HS-27A (cell line): ENCODE results near the gene ELAC2.
"Not testable (repeated sequence)": the region's sequence is repeated elsewhere in the genome, so short reads cannot be mapped to it uniquely, and the experiment has no call there.

Experiments
- DNase-seq: peaks from one replicate; pipeline ENCODE4 v3.0.0-alpha.2; 2012; ENCODE audit warnings: low read depth, missing footprints

Gene ELAC2

DNA sequence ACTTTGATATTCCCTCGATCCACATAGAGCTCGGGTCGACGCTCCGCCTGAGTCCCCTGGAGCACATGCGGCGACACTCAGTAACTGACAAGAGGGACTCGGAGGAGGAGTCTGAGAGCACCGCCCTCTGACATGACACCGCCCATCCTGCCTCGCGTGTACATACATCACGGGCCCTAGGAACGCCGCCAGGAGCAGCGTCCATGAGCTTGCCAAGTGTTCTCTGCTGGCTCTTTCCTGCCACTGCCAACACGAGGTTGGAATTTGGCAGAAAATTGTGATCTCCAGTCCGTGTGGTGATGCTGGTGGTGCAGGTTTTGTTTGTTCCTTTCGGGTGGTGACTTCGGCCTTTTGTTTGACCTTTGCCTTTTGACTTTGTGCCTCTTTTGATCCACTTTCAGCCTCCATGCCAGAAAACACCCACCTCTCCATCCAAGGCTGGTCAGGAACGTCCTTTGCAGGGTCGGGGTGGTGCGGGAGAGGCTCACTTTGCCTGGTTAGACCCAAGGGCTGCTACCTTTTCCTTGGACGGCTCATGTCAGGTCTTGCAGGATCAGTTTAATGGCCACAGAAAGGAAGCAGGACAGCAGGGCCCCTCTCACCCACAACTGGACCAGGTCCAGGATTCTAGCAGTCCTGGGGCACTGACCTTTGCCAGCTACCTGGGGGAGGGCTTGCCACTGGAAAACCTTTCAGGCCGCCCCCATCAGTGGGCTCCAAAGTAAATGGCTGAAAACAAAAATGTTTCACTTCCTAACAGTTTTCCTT lies 27.6 kb downstream of the ELAC2 start:
- DNase-seq, result no peak

DNA sequence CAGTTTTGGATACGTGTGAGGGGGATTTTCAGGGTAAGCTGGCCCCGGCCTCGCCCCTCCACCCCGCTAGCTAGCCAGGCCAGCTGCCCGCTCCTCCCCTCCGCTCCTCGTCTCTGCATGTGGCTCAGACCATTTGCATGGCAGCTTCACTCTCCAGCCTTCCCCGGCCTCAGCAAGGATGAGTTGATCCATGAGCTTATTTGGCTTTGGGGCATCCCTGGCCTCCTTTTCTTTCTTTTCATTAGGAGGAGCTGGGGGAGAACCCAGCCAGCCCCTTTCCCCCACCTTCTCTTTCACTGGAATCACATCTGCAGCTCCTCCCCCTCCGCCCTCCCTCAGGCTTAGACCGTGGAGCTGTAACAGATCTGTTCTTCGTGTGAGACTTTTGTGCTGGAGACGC lies 30.7 kb downstream of the ELAC2 start:
- DNase-seq, result no peak

DNA sequence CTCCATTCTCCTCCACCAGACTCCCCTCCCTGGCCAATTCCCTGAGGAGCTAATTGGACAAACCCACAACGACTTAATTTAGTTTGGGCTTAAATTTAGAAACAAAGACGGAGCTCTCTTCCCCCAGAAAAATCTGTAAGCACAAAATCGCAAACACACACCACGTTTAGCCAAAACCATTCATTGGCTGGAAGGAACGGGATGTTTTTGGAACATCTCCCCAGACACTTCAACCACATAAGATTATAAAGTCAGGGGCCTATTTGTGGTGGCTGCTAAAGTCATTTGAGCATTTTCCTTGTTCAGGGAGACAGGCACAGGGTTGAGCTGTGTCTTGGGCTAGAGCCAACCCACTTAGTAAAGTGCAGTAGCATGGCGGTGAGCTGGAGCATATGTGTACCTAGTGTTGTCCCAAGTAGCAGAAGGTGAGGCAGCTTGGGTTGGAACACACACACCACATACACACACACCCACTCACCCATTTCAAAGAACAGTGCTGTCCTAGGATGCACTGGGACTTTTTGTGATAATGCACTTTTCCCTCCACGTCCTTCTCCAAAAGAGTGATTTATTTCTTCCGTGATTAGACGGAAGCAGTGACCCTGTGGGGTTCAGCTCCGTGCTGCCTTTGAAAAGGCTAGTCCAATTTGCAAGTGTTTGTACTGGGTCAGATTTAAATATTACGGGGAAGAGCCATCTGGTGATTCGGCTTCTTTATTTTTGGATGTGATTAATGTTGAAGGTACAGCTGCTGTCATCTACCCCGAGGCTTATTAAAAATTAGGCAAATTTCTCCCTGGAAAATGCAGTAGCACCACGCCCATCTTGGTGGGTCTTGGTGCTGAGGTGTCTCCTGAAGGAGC lies 32.2 kb downstream of the ELAC2 start:
- no peak for DNase-seq

DNA sequence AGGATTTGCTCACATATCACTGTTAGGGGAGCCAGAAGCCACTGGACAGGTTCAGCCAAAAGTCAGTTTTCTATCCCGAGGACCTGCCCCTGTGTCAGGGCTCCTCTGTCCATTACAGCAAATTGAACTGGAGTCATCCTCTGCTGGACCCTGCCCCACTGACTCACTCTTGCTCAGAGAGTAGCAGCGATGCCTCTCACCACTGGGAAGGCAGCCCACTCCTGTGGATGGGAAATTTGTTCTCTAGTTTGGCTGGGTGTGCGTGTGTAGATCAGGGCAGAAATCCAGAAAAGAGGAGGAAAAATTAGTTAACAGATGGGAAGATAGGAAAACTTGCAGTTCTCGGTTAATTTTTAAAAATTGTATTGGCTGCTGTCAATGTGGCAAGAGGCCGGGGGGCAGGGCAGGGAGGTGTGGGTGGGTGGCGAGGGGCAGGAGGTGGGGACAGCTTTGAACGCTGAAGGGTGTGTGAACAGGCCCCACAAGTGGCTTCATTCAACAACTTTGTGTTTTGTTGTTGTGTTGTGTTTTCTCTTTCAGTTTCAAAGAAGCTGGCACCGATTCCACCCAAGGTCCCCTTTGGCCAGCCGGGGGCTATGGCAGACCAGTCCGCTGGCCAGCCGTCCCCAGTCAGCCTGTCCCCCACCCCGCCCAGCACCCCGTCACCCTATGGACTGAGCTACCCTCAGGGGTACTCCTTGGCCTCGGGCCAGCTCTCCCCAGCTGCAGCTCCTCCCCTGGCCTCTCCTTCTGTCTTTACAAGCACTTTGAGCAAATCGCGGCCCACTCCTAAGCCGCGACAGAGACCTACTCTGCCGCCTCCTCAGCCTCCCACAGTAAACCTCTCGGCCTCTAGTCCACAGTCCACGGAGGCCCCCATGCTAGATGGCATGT lies 33.6 kb downstream of the ELAC2 start:
- no peak for DNase-seq

DNA sequence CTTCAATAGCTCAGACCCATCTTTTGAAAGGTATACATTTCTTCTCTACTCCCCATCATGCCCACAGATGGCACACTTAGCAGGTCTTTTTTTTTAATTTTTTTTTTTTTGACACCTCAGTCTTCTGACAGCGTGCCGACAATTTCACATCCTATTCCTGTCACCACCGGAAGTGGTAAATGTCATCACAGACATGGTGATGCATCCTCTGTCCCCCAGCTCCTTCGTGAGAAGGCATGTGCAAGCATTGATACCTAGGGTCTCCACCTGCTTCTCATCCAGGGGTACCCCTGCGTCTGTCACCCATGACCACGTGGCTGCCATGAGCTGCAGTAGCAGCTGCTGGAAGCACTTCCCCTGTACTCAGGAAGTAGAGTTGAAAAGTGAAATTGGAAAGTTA lies 35.6 kb downstream of the ELAC2 start:
- DNase-seq, result no peak

DNA sequence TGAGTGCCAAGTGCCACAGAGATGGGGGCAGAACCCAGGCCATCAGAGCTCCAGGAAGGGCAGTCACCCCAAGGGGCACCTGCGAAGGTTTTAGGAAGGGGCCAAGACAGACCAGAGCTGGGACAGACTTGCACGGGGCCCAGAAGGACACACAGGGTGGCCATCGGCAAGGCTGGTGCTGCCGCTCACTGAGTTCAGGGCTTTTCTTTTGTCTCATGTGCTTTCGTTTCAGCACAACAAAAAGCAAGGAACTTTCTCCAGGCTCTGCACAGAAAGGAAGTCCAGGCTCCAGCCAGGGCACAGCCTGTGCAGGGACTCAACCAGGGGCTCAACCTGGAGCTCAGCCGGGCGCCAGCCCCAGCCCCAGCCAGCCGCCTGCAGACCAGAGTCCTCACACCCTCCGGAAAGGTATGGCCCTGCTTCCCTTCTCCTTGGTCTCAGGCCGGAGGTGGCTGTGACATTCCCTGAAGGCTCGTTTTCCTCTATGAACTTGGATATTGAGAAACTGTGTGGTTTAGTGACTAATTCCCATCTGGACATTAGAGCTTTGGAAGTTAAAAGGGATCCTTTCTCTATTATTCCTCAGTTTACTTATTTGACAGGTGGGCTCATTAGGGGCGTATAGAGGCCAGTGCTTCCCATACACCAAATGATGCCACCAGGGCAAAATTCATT lies 37.9 kb downstream of the ELAC2 start:
- no peak for DNase-seq

DNA sequence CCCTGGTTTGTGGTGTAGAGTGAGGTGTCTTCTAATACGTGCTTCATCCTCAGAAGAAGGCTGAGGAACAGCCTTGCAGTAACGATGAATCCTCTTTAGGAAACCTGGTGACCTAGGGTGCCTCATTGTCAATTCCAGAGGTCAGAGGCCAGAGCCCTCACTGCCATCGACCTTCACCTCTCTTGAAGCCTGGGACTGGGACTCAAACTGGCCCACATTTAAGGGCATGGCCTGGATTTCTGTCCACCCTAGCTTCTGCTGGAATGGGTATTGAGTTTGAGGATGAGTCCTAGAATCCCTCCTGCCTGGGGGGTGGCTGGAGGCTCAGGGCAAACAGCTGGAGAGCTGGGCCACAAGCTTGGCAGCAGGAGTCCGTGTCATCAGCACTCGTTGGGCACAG lies 38.6 kb downstream of the ELAC2 start:
- DNase-seq, result no peak

DNA sequence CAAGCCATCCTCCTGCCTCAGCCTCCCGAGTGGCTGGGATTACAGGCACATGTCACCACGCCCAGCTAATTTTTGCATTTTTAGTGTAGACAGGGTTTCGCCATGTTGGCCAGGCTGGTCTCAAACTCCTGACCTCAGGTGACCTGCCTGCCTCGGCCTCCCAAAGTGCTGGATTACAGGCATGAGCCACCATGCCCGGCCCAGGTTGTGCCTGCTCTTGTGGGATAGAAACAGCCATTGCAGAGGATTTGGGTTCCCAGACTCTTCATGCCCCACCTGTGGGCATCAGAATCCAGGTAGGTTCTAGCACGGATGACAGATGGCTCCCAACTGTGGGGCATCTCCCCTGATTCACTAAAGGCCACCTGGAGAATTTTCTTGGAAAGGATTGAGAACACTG lies 39.0 kb downstream of the ELAC2 start:
- DNase-seq, result not testable (repeated sequence)

DNA sequence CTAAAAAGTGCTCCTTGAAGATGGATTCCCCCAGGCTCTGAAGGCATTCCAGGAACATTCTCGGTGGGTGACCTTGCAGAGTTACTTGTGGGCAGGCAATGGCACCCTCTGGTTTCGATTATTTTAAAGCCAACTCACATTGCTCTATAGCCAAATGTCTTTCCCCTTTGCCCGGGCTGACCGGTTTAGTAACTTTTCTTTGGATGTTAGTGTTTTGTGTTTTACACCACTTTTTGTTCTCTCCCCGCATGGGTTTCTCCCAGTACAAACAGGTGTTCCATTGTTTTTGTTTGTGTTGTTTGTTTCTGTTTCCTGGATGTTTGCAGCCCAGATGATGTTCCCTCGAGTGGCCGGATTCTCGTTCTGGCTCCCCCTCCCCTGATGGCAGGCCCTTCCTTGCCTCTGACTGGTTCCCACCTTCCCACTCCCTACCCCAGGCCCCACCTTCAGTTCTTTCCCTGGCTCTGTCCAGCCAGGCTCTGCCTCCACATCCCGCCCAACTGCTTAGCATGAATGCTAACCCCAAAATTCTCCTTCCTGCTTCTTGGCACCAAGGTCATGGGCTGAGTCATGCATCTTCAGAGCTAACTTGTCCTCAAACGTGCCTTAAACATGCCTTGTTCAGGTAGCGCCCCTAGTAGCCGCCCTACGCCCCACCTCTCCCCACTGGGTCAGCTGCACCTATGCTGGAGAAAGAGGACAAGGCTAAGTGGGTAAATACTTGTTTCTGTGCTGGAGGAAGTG lies 40.6 kb downstream of the ELAC2 start:
- no peak for DNase-seq

DNA sequence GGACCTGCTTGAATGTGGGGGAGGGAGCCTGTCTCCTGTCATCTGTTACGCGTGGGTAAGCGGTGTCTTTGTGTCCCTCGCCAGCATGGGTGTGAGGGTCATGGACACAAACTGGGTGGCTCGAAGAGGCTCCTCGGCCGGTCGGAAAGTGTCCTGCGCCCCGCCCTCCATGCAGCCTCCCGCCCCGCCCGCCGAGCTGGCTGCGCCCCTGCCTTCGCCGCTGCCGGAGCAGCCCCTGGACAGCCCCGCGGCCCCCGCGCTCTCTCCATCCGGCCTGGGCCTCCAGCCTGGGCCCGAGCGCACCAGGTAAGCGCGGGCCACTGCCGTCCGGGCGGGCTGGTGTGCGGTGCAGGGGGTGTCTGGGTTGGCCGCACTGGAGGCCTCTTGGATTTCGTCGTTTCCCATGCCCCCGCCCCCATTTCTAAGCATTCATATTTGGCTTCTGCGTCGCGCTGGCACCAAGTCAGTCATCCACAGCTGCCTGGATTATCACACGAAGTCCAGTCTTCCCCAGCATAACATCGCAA lies 43.8 kb downstream of the ELAC2 start:
- no peak for DNase-seq

DNA sequence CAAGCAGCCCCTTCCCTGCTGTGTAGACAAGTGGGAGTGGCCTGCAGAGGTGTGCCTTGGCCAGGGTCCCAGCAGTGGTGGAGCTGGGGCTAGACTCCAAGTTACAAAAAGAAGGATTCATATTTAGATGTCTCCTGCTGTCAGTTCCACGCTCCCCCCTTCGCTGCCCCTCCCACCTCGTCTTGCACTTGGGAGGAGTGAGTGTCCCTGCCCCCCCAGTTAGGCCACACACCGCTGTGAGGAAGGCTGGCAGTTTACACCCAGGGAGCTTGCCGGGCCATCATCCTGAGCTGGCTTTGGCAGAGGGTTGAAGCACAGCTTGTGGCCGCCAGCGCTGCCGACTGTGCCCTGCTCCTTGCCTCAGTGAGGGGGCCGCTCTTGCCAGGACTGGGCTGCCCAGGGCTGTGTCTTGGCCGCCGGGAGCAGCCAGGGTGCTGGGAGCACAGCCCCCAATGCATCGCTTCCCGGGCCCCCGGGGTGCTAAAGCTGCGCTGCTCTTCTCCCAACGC lies 44.3 kb downstream of the ELAC2 start:
- no peak for DNase-seq

DNA sequence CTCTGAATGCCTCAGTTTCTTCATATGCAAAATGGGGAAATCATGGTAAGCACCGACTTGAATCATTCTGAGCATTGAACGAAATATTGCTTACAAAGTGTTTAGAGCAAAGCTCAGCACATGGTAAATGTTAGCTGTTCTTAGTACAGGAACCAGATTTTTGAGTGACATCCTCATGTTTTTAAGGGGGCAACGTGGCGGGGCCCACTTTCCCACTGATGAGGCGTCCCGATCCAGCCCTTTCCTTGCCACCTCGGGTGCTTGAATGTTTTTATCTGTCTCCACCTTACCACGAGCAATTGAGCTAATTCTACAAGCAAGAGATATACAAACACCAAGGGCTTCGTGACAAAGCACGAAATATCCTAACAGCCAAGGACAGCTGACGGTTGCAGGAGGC lies 49.9 kb downstream of the ELAC2 start:
- no peak for DNase-seq

DNA sequence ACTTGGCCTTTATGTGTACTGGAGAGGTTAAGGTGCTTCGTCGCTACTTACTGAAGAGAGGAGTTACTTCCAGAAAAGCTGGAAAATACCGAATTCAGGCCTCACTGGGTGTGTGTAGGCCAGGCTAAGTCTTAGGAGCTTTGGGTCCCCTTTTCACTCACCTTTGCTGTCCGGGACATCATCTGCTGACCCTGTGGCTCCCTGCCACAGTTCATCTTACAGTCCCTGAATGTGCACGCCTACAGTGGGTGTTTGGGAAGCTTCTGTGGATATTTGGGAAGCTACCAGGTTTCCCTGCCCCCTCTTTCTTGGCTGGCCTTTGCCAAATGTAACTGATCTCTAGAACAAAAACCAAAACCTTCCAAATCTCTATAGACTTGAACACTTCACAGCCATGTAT lies 51.4 kb downstream of the ELAC2 start:
- DNase-seq, result no peak

DNA sequence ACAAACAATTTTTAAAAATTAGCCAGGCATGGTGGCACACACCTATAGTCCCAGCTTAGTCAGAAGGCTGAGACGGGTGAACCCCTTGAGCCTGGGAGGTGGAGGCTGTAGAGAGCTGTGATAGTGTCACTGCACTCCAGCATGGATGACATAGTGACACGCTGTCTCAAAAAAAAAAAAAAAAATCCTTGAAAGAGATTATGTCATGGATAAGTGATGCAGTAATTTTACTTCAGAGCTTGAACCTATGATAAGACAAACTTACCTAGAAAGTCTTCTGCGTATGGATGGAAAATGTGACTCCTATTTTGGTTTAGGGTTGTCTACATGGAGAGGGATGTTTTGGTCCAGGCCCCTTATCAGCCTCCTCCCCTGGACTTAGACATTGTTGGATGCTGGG lies 51.8 kb downstream of the ELAC2 start:
- DNase-seq, result no peak

DNA sequence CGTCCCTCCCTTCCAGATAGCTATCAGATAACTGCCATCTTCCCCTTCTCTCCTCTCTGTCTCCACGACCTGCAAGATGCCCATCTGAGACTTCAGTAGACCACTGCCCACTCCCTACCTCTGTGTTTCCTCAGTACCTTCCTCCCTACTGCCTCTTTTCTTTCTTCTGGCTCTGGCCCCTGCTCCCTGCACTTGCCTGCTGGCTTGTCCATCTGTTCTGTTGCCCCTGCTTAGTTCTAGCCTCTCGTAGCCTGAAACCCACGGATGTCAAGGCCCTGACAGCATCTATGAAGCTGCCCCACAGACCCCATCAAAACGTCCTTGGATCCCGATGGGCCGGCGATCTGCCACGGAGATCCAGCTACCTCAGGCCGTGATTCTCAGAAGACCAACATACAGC lies 53.0 kb downstream of the ELAC2 start:
- DNase-seq, result no peak

DNA sequence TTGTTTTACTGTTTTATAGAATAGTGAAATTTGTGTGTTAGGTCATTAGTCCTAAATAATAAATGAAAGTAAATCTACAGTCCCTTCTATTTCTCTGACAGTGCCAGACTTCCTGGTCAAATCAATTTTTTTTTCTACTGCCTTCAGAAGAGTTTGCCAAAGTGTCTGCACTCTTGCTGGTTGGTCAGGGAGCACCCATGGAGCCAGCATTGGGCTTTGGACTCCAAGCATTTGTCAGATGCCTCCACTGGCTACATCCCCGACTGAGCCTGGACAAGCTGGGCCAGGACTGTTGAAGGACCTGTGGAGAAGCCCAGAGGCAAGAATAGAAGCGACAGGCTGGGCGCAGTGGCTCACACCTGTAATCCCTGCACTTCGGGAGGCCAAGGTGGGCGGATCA lies 53.7 kb downstream of the ELAC2 start:
- DNase-seq, result no peak

DNA sequence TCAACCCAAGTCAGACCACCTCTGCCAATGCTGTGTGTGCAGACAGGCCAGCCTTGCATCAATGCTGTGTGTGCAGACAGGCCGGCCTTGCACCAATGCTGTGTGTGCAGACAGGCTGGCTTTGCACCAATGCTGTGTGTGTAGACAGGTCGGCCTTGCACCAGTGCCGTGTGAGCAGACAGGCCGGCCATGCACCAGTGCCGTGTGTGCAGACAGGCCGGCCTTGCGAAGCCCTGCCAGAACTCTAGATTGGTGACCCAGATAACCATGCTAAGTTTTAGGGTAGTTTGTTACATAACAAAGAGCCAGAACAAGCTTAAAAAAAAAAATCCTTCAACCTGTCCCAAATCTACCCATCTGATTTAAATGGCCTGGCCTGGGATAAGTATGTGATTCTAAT lies 54.3 kb downstream of the ELAC2 start:
- DNase-seq, result no peak

DNA sequence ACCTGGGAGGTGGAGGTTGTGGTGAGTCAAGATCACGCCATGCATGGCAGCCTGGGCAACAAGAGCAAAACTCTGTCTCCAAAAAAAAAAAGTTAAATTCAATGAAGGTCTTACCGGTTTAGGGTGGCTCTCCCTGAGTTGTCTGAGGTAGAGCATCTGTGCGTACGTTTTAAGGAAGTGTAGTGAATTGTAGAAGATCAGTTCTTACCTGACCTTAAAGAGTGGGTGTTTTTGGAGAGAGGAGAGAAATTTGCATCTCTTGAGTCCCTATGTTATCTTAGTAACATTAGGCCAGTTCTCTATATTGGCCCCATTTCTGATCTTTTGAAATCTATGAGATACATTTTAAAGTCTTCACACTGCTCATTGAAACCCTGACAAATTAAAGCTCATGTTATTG lies 56.2 kb downstream of the ELAC2 start:
- DNase-seq, result no peak

DNA sequence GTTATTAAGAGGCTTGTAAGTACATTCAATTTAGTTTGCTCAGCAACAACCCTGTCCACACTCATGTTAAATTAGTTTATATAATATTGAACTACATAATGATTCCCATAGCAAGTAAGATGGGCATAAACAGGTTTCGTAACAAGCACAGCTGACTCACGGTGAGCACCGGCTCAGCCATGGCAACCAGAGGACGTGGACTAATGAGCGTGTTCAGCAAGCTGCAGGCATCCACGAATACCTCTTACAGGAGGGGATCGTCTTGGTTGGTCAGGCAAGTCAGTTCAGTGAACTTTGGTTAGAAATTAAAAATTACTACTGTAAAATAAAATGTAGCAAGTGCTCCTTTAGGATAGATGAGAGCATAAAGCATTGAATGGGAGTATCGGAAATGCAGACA lies 58.4 kb downstream of the ELAC2 start:
- DNase-seq, result no peak

DNA sequence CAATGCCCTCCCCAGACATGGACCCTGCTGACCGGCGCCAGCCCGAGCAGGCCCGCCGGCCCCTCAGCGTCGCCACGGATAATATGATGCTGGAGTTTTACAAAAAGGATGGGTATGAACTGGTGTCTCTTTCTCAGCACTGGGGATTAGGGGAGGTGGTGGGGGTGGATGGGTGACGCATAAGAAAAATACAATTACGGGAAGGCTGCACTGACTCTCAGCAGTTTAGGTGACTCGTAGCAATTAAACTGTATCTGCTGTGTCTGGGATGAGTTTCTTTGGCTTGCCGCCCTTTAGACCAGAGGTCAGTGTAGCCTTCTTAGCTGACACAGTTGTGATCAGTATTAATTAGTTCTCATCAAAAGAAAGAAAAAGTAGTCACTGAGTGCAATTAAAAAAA lies 59.0 kb downstream of the ELAC2 start:
- no peak for DNase-seq

DNA sequence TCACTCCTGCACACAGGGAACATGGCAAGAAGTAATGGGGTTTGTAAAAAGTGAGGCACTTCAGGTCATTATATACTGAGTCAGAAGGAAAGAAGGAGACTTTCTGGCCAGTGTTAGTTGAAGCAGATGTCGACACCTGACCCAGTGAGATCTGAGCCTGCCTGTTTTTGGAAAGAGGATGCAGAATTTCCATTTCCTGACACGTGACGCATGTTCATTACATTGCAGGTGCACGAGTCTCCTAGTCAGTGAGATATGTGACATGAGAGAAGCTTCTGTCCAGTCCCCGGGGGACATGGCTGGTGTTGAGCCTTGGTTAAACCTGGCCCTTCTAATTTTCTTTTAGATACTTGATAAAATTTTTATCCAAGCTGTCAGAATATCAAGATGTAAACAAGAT lies 62.3 kb downstream of the ELAC2 start:
- DNase-seq, result no peak
